Nephron progenitor cell (in vitro differentiated cells): ENCODE data around the gene RNU5B-1.
"Not testable (repeated sequence)": the region's sequence is repeated elsewhere in the genome, so short reads cannot be mapped to it uniquely, and the experiment has no call there.

Experiments used
- DNase-seq: peaks from one replicate; pipeline ENCODE4 v3.0.0; 2021
- H3K27ac Mint-ChIP-seq: 2 replicates; pipeline ENCODE4 v1.8.0; 2021; ENCODE audit warnings: mild to moderate bottlenecking, moderate library complexity, mixed read lengths
- H3K27me3 Mint-ChIP-seq: 2 replicates; pipeline ENCODE4 v1.8.0; 2021; ENCODE audit warnings: mild to moderate bottlenecking, low read depth, mixed read lengths; ENCODE audit not compliant: poor library complexity
- H3K36me3 Mint-ChIP-seq: 2 replicates; pipeline ENCODE4 v1.8.0; 2021; ENCODE audit warnings: low read depth, mixed read lengths
- H3K4me1 Mint-ChIP-seq: 2 replicates; pipeline ENCODE4 v1.8.0; 2021; ENCODE audit warnings: mixed read lengths
- H3K4me3 Mint-ChIP-seq: 2 replicates; pipeline ENCODE4 v1.8.0; 2021; ENCODE audit warnings: mild to moderate bottlenecking, moderate library complexity, mixed read lengths
- H3K9me3 Mint-ChIP-seq: 2 replicates; pipeline ENCODE4 v1.8.0; 2021; ENCODE audit warnings: mild to moderate bottlenecking, moderate library complexity, mixed read lengths
- CTCF ChIP-seq: fragments of 200-600 bp; sonication (generic); IDR thresholded peaks from 2 replicates; pipeline ENCODE4 v1.5.0; 2021; ENCODE audit warnings: antibody characterized with exemption

RNU5B-1 gene

GRCh38 chr15:65260968-65261367 is 43.5 kb upstream of the RNU5B-1 start:
- Mint-ChIP-seq H3K4me3 (no peak overlapping the region), H3K4me1 (peaks cover 42% of the 10 kb centered on the region), H3K9me3 (no peaks in the 10 kb centered on the region), H3K36me3 (peaks cover 54% of the 10 kb centered on the region), H3K27ac (no peak overlapping the region), H3K27me3 (peaks cover 3% of the 10 kb centered on the region)
- no peak for DNase-seq
- no peak for TF ChIP-seq CTCF

- H3K9me3 Mint-ChIP-seq, result no peaks in the 10 kb centered on the region
- H3K36me3 Mint-ChIP-seq, result peaks cover 55% of the 10 kb centered on the region
- no peak overlapping the region for H3K4me3 Mint-ChIP-seq
- peaks cover 26% of the 10 kb centered on the region for H3K4me1 Mint-ChIP-seq
- no peak overlapping the region for H3K27ac Mint-ChIP-seq
- TF ChIP-seq CTCF, result no peak
- H3K27me3 Mint-ChIP-seq, result peaks cover 3% of the 10 kb centered on the region
- no peak for DNase-seq
Observed at GRCh38 chr15:65263313-65263712, 41.2 kb upstream of the RNU5B-1 start.

DNA sequence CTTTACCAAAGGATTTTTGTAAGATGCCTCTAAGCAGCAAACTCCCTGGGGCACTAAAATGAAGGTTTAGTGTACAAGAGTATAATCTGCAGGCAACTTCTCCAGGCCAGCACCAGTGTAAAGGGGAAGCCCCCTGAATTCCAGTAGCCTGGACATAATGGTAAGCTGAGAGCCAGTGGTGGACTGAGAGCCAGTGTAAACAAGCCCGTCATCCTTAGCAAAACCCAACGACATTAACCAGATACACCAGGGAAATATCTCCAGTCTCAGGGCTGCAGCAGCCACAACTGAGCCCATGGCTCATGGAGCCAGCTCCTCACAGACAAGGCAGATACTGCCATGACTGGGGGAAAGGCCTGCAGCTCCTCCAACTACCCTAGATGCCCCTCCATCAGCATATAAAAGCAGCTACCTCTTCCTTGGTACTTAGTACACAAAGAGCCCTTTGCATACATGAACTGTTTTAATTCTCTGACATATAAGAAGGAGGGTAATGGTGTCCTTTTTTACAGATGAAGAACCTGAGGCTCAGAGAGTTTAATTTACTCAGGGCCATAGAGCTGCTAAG is 39.5 kb upstream of the RNU5B-1 start:
- Mint-ChIP-seq H3K9me3 (no peaks in the 10 kb centered on the region), H3K36me3 (peaks cover 43% of the 10 kb centered on the region), H3K4me1 (peaks cover 11% of the 10 kb centered on the region), H3K4me3 (no peak overlapping the region), H3K27ac (no peak overlapping the region), H3K27me3 (peaks cover 5% of the 10 kb centered on the region)
- TF ChIP-seq CTCF, result no peak
- no peak for DNase-seq

DNA sequence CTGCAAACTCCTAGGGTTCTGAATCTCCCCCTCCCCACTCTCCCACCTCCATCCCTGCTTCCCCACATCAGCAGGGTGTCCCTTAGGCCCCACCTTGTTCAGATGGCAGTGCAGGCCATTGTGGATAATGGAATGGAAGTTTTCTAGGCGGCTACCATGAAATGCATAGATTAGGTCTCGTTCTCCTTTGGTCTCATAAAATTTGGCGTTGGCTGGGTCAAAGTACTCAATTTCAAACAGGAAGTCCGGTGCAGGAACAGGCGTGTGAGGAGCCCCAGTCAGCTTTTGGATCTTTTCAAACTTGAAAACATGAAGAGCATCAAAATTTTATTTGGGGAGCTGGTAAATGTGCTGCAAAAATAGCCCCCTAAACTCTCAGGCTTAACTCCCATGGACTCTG is 38.0 kb upstream of the RNU5B-1 start:
- no peak for DNase-seq
- Mint-ChIP-seq H3K27me3 (peaks cover 2% of the 10 kb centered on the region), H3K27ac (no peak overlapping the region), H3K4me1 (peaks cover 8% of the 10 kb centered on the region), H3K36me3 (peaks cover 29% of the 10 kb centered on the region), H3K9me3 (no peaks in the 10 kb centered on the region), H3K4me3 (no peak overlapping the region)
- TF ChIP-seq CTCF, result no peak

GRCh38 chr15:65268411-65268810 is 36.1 kb upstream of the RNU5B-1 start:
- no peak overlapping the region for H3K4me3 Mint-ChIP-seq
- H3K27ac Mint-ChIP-seq, result no peak overlapping the region
- peaks cover 2% of the 10 kb centered on the region for H3K27me3 Mint-ChIP-seq
- peaks cover 12% of the 10 kb centered on the region for H3K36me3 Mint-ChIP-seq
- TF ChIP-seq CTCF, result no peak
- DNase-seq, result no peak
- peaks cover 8% of the 10 kb centered on the region for H3K4me1 Mint-ChIP-seq
- no peaks in the 10 kb centered on the region for H3K9me3 Mint-ChIP-seq

DNA sequence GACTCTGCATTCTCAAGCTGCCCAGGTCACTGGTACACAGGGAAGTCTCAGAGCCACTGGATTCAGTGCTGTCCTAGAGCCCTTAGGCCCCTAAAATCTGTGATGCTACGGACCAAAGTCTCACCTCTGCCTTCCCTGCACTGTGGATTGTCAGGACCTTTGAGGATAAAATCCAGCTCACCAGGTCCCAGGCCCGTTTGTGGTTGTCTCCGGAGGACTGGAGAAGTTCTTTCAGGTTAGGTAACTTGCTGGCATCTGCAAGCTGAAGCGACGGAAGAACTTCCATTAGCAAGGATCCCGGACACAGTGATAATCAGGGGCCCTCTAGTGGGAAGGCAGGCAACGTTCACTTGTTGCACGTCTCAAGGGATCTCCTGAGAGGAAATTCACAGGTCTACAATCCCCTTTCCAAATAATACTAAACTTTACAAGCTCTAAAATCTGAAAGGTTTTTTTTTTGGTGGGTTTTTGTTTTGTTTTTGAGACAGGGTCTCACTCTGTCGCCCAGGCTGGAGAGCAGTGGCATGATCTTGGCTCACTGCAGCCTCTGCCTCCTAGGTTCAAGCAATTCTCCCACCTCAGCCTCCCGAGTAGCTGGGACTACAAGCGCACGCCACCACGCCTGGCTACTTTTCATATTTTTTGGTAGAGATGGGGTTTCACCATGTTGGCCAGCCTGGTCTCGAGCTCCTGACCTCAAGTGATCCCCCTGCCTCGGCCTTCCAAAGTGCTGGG is 33.5 kb upstream of the RNU5B-1 start:
- H3K4me1 Mint-ChIP-seq, H3K4me3 Mint-ChIP-seq: not testable (repeated sequence)
- H3K36me3 Mint-ChIP-seq, result peaks cover 12% of the 10 kb centered on the region

More for the DNA sequence above, 33.5 kb upstream of the RNU5B-1 start:
- TF ChIP-seq CTCF, result peak; percentile 68
- H3K27ac Mint-ChIP-seq, H3K9me3 Mint-ChIP-seq, H3K27me3 Mint-ChIP-seq: not testable (repeated sequence)
- DNase-seq, result peak; percentile 56
